ENCODE results near the gene TYW1.

GRCh38 chr7:66974986-66975590, 21.5 kb upstream of the TYW1 start:
- TF ChIP-seq POLR2A (IDR thresholded peaks at IDR 0.05; ENCODE audit: low read length) (no peak), GATA1 (IDR thresholded peaks at IDR 0.05; ENCODE audit: low read depth, low read length) (no peak)

Measured in erythroblast (primary cell).